H1 (cell line): ENCODE results near the gene ZNF829. TPM values are rescaled to one million over a fixed set of nuclear protein-coding genes. Genes with fewer than 3 reads are reported as not detected.

Source experiments
- ATF3 ChIP-seq: IDR thresholded peaks from 2 replicates; pipeline ENCODE4 v1.6.1; 2011; ENCODE audit warnings: low read depth, mild to moderate bottlenecking, low read length; ENCODE audit not compliant: insufficient read depth
- BACH1 ChIP-seq: IDR thresholded peaks from 2 replicates; pipeline ENCODE4 v1.6.1; 2012; ENCODE audit warnings: low read length, improper control_type of control experiment
- CHD7 ChIP-seq: fragments of 300-600 bp; sonication (generic); IDR thresholded peaks from 2 replicates; pipeline ENCODE4 v1.7.1; 2012; ENCODE audit warnings: low read length, moderate library complexity, mild to moderate bottlenecking, inconsistent platforms; ENCODE audit not compliant: insufficient replicate concordance
- HDAC2 ChIP-seq, 2 experiments: fragments of 300-600 bp in 1 of 2; sonication (generic) in 1 of 2; IDR thresholded peaks; 2 replicates each; pipeline ENCODE4 v1.6.1; 2011 to 2012; ENCODE audit warnings: low read depth in 2 of 2, low read length in 2 of 2, mild to moderate bottlenecking in 2 of 2, moderate library complexity in 2 of 2, borderline replicate concordance in 1 of 2, inconsistent platforms in 1 of 2
- RAD21 ChIP-seq, 2 experiments: IDR thresholded peaks in 1 of 2; conservative IDR thresholded peaks in 1 of 2; 2 replicates each; pipeline ENCODE4 v1.6.1; 2011; ENCODE audit warnings: low read depth in 2 of 2, low read length in 2 of 2, improper control_type of control experiment in 1 of 2, inconsistent platforms in 1 of 2, mild to moderate bottlenecking in 1 of 2, moderate library complexity in 1 of 2
- RNF2 ChIP-seq: fragments of 200-900, 300-1000 bp; sonication (generic); IDR thresholded peaks from 2 replicates; pipeline ENCODE4 v1.7.1; 2016; ENCODE audit warnings: borderline replicate concordance, low read depth, mild to moderate bottlenecking, antibody characterized with exemption, low read length; ENCODE audit not compliant: poor library complexity, severe bottlenecking; ENCODE audit errors: missing control alignments
- USF2 ChIP-seq: IDR thresholded peaks from 2 replicates; pipeline ENCODE4 v1.6.1; 2011; ENCODE audit warnings: low read length, improper control_type of control experiment
- polyA plus RNA-seq, 7 experiments: library from polyadenylated mRNA; depleted of rRNA in 3 of 7; stranded (reverse) in 5 of 7; unstranded in 2 of 7; fragments of >200 nt in 5 of 7; fragments of 200-250 nt in 2 of 7; gene quantifications; 1 replicate in 5 of 7; 2 replicates in 1 of 7; 4 replicates in 1 of 7; pipeline versions ENCODE4 v1.2.1 to v1.2.3, GENCODE V29; 2011 to 2013; ENCODE audit warnings: missing spikeins in 2 of 7, mixed read lengths in 2 of 7
- total RNA-seq: library from RNA; stranded (reverse); fragmentation: NEBNext Ultra II Directional; extraction: Animal tissue kit (Norgen Biotek cat#: 25700); gene quantifications from 2 replicates; pipeline ENCODE4 v1.2.1, GENCODE V29; 2021

ZNF829 gene
- total and polyA plus RNA-seq, 2 of the 8 experiments (the other 6 are each of a cell fraction or from before 2014, with no cell fraction given) = 1.3 to 3.3 TPM

GRCh38 chr19:36963280-36963679, 47.2 kb upstream of the ZNF829 start (continued):
- TF ChIP-seq CHD7 (no peak), RAD21 (IDR thresholded peaks at IDR 0.05 in 1 of 2, conservative IDR thresholded peaks at IDR 0.05 in 1 of 2; ENCODE audit: low read depth in 2 of 2, low read length in 2 of 2) (no peak), USF2 (no peak), ATF3 (no peak), BACH1 (no peak), RNF2 (no peak), HDAC2 (IDR thresholded peaks at IDR 0.05; ENCODE audit: borderline replicate concordance in 1 of 2, low read depth in 2 of 2, low read length in 2 of 2) (no peak)
